ENCODE data around the gene KIAA1549. TPM values are rescaled to one million over a fixed set of nuclear protein-coding genes. Genes with fewer than 3 reads are reported as not detected.

KIAA1549 gene
- total RNA-seq, 1 donor: 3.3 TPM

GRCh38 chr7:138961159-138961558 lies 20.0 kb downstream of the KIAA1549 start:
- Histone ChIP-seq H4K20me1 (ENCODE audit: insufficient read depth, low read length) (peaks cover 20% of the 10 kb centered on the region), H3K9me3 (ENCODE audit: low read depth, low read length) (no peaks in the 10 kb centered on the region), H3K4me1 (ENCODE audit: insufficient read depth, low read length) (no peaks in the 10 kb centered on the region), H2AFZ (ENCODE audit: low read length) (no peak overlapping the region), H3K36me3 (ENCODE audit: insufficient read depth, low read length) (no peaks in the 10 kb centered on the region), H3K27me3 (ENCODE audit: insufficient read depth, low read length) (no peaks in the 10 kb centered on the region), H3K27ac (ENCODE audit: low read depth, low read length) (no peak overlapping the region), H3K4me2 (ENCODE audit: insufficient read depth, low read length) (no peak overlapping the region), H3K4me3 (ENCODE audit: insufficient read depth, low read length) (no peak overlapping the region), H3K79me2 (ENCODE audit: insufficient read depth, low read length) (peaks cover 20% of the 10 kb centered on the region)
- no peak for DNase-seq (ENCODE audit: insufficient read length, low spot score, missing footprints)
- TF ChIP-seq CTCF (IDR thresholded peaks at IDR 0.05; ENCODE audit: extremely low read depth, low read depth, low read length): no peak

- Histone ChIP-seq H3K4me1 (ENCODE audit: insufficient read depth, low read length) (no peaks in the 10 kb centered on the region), H3K27ac (ENCODE audit: low read depth, low read length) (no peak overlapping the region), H3K4me2 (ENCODE audit: insufficient read depth, low read length) (no peak overlapping the region), H3K79me2 (ENCODE audit: insufficient read depth, low read length) (peaks cover 17% of the 10 kb centered on the region), H4K20me1 (ENCODE audit: insufficient read depth, low read length) (peaks cover 22% of the 10 kb centered on the region), H3K27me3 (ENCODE audit: insufficient read depth, low read length) (no peaks in the 10 kb centered on the region), H3K4me3 (ENCODE audit: insufficient read depth, low read length) (no peak overlapping the region), H3K9me3 (ENCODE audit: low read depth, low read length) (no peaks in the 10 kb centered on the region), H3K36me3 (ENCODE audit: insufficient read depth, low read length) (no peaks in the 10 kb centered on the region), H2AFZ (ENCODE audit: low read length) (no peak overlapping the region)
- DNase-seq (ENCODE audit: insufficient read length, low spot score, missing footprints): no peak
- TF ChIP-seq CTCF (IDR thresholded peaks at IDR 0.05; ENCODE audit: extremely low read depth, low read depth, low read length): no peak
Observed at GRCh38 chr7:138958391-138958956, 22.7 kb downstream of the KIAA1549 start.

- Histone ChIP-seq H4K20me1 (ENCODE audit: insufficient read depth, low read length) (peaks cover 21% of the 10 kb centered on the region), H3K27ac (ENCODE audit: low read depth, low read length) (no peak overlapping the region), H3K27me3 (ENCODE audit: insufficient read depth, low read length) (no peaks in the 10 kb centered on the region), H3K4me3 (ENCODE audit: insufficient read depth, low read length) (no peak overlapping the region), H2AFZ (ENCODE audit: low read length) (no peak overlapping the region), H3K79me2 (ENCODE audit: insufficient read depth, low read length) (peaks cover 12% of the 10 kb centered on the region), H3K4me1 (ENCODE audit: insufficient read depth, low read length) (no peaks in the 10 kb centered on the region), H3K36me3 (ENCODE audit: insufficient read depth, low read length) (no peaks in the 10 kb centered on the region), H3K4me2 (ENCODE audit: insufficient read depth, low read length) (no peak overlapping the region), H3K9me3 (ENCODE audit: low read depth, low read length) (no peaks in the 10 kb centered on the region)
- no peak for TF ChIP-seq CTCF (IDR thresholded peaks at IDR 0.05; ENCODE audit: extremely low read depth, low read depth, low read length)
- no peak for DNase-seq (ENCODE audit: insufficient read length, low spot score, missing footprints)
Observed at GRCh38 chr7:138957753-138958390, 23.3 kb downstream of the KIAA1549 start.

GRCh38 chr7:138957217-138957616 lies 24.0 kb downstream of the KIAA1549 start:
- no peak for DNase-seq (ENCODE audit: insufficient read length, low spot score, missing footprints)
- TF ChIP-seq CTCF (IDR thresholded peaks at IDR 0.05; ENCODE audit: extremely low read depth, low read depth, low read length): no peak
- Histone ChIP-seq H3K79me2 (ENCODE audit: insufficient read depth, low read length) (peaks cover 10% of the 10 kb centered on the region), H3K36me3 (ENCODE audit: insufficient read depth, low read length) (no peaks in the 10 kb centered on the region), H3K4me1 (ENCODE audit: insufficient read depth, low read length) (no peaks in the 10 kb centered on the region), H3K4me3 (ENCODE audit: insufficient read depth, low read length) (no peak overlapping the region), H3K9me3 (ENCODE audit: low read depth, low read length) (no peaks in the 10 kb centered on the region), H3K4me2 (ENCODE audit: insufficient read depth, low read length) (no peak overlapping the region), H4K20me1 (ENCODE audit: insufficient read depth, low read length) (peaks cover 14% of the 10 kb centered on the region), H3K27me3 (ENCODE audit: insufficient read depth, low read length) (no peaks in the 10 kb centered on the region), H3K27ac (ENCODE audit: low read depth, low read length) (no peak overlapping the region), H2AFZ (ENCODE audit: low read length) (no peak overlapping the region)

Data from osteoblast (primary cell).